Natural killer cell (primary cell): ENCODE data around the gene TNPO2. TPM values are rescaled to one million over a fixed set of nuclear protein-coding genes. Genes with fewer than 3 reads are reported as not detected.
A peak's percentile ranks its signal among the peaks of the same experiment; 100 is the strongest.

Experiments used
- ATAC-seq, 3 donors: fragments of 150-1000 bp in 2 of 3; fragments of 200-7000 bp in 1 of 3; cut with Tn5 transposase; 1 replicate in 1 of 3; 2 replicates in 2 of 3; pipeline ENCODE4 v1.10.0; 2021; ENCODE audit warnings: mild to moderate bottlenecking in 2 of 3, moderate library complexity in 2 of 3
- DNase-seq, 2 donors: peaks; one replicate each; pipeline versions ENCODE4 v3.0.0 to v3.0.0-alpha.2; 2013 to 2021; ENCODE audit warnings: mixed read lengths in 1 of 2
- H3K27ac ChIP-seq: one replicate; pipeline ENCODE4 v1.5.1; 2013; ENCODE audit warnings: mild to moderate bottlenecking, low read length
- H3K27me3 ChIP-seq: one replicate; pipeline ENCODE4 v1.6.1; 2013; ENCODE audit warnings: low read length; ENCODE audit not compliant: control insufficient read depth, insufficient read depth
- H3K36me3 ChIP-seq: one replicate; pipeline ENCODE4 v1.6.1; 2013; ENCODE audit warnings: low read length; ENCODE audit not compliant: control insufficient read depth, insufficient read depth
- H3K4me1 ChIP-seq: one replicate; pipeline ENCODE4 v1.6.1; 2013; ENCODE audit warnings: low read length; ENCODE audit not compliant: control insufficient read depth, insufficient read depth
- H3K4me3 ChIP-seq: one replicate; pipeline ENCODE4 v1.5.1; 2013; ENCODE audit warnings: low read length
- H3K9me3 ChIP-seq: one replicate; pipeline ENCODE4 v1.6.1; 2013; ENCODE audit warnings: low read length; ENCODE audit not compliant: control insufficient read depth, insufficient read depth
- H3K27ac Mint-ChIP-seq, 2 donors: one replicate each; pipeline ENCODE4 v1.8.0; 2022; ENCODE audit warnings: mild to moderate bottlenecking in 2 of 2, mixed read lengths in 2 of 2, moderate library complexity in 1 of 2
- H3K27me3 Mint-ChIP-seq, 2 donors: one replicate each; pipeline ENCODE4 v1.8.0; 2022; ENCODE audit warnings: low read depth in 2 of 2, mixed read lengths in 2 of 2
- H3K36me3 Mint-ChIP-seq: one replicate; pipeline ENCODE4 v1.8.0; 2022; ENCODE audit warnings: mixed read lengths
- H3K4me1 Mint-ChIP-seq, 2 donors: one replicate each; pipeline ENCODE4 v1.8.0; 2022; ENCODE audit warnings: mixed read lengths in 2 of 2
- H3K4me3 Mint-ChIP-seq: one replicate; pipeline ENCODE4 v1.8.0; 2022; ENCODE audit warnings: mild to moderate bottlenecking, moderate library complexity, mixed read lengths
- H3K9me3 Mint-ChIP-seq, 2 donors: one replicate each; pipeline ENCODE4 v1.8.0; 2022; ENCODE audit warnings: mixed read lengths in 2 of 2
- WGBS: methylation state at CpG from one replicate; pipeline ENCODE4 v1.1.7; 2013; ENCODE audit warnings: missing lambda C conversion rate; ENCODE audit not compliant: insufficient coverage; 5-methylcytosine and 5-hydroxymethylcytosine counted together
- intact Hi-C: fragments of 100-400 bp; cut with micrococcal nuclease; formaldehyde crosslinking; loops from one replicate; pipeline ENCODE4 v1.14.2; 2022
- total RNA-seq, 4 donors: library from RNA; stranded (reverse); fragments of 120-200 nt in 1 of 4; gene quantifications; one replicate each; pipeline versions ENCODE4 v1.2.3 to v1.2.4, GENCODE V29; 2013 to 2022
- TF ChIP-seq, protein P1 (sequence below): fragments of 200-600 bp; IDR thresholded peaks from one replicate; pipeline ENCODE4 v1.8.0; 2022; ENCODE audit warnings: antibody characterized with exemption

Gene TNPO2
- total RNA-seq, 3 donors from 2014 or later (not counting 1 experiment from before 2014, with no cell fraction given) = 56.8 to 66.6 (median 58.2) TPM

- DNase-seq = no peak
- intact Hi-C loops = no loop called here
- Histone ChIP-seq H3K4me1 (peaks cover 22% of the 10 kb centered on the region), H3K36me3 (peaks cover 62% of the 10 kb centered on the region), H3K4me3 (no peak overlapping the region), H3K27ac (no peak overlapping the region), H3K9me3 (no peaks in the 10 kb centered on the region), H3K27me3 (no peaks in the 10 kb centered on the region)
- Mint-ChIP-seq H3K27ac (no peak overlapping the region), H3K4me1 (peaks cover 5 to 16% of the 10 kb centered on the region in 2 donors), H3K27me3 (no peaks in the 10 kb centered on the region), H3K36me3 (peaks cover 7% of the 10 kb centered on the region), H3K9me3 (no peaks in the 10 kb centered on the region), H3K4me3 (no peak overlapping the region)
- TF ChIP-seq, protein P1, sequence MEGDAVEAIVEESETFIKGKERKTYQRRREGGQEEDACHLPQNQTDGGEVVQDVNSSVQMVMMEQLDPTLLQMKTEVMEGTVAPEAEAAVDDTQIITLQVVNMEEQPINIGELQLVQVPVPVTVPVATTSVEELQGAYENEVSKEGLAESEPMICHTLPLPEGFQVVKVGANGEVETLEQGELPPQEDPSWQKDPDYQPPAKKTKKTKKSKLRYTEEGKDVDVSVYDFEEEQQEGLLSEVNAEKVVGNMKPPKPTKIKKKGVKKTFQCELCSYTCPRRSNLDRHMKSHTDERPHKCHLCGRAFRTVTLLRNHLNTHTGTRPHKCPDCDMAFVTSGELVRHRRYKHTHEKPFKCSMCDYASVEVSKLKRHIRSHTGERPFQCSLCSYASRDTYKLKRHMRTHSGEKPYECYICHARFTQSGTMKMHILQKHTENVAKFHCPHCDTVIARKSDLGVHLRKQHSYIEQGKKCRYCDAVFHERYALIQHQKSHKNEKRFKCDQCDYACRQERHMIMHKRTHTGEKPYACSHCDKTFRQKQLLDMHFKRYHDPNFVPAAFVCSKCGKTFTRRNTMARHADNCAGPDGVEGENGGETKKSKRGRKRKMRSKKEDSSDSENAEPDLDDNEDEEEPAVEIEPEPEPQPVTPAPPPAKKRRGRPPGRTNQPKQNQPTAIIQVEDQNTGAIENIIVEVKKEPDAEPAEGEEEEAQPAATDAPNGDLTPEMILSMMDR = no peak
- WGBS = 90% methylated on average over 12 of the region's 12 CpGs
- ATAC-seq = no peak
These were observed 62.8 kb downstream of the TNPO2 start for GRCh38 chr19:12660980-12661379.

DNA sequence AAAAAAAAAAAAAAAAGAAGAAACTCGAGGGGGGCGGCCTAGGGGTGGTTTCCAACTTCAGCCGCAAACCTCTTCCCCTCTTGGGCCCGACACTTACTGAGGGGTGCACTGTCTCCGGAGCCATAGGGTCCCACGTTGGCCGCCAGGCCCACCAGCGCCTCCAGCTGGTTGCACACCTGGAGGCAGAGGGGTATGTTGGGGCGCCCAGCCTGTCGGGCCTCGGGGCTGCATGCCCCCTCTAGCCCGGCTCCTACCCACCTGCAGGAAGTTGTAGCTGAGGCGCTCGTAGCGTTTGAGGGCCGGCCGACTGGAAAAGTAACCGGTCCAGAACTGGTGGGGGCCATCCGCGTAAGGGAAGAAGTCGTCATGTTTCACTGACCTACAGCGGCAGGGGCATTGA, 65.8 kb downstream of the TNPO2 start:
- no peak overlapping the region for H3K4me3 Mint-ChIP-seq
- TF ChIP-seq, protein P1 = no peak
- H3K27me3 ChIP-seq = no peaks in the 10 kb centered on the region
- H3K27me3 Mint-ChIP-seq = no peaks in the 10 kb centered on the region
- no peak overlapping the region for H3K27ac ChIP-seq
- no peak overlapping the region for H3K27ac Mint-ChIP-seq
- H3K36me3 Mint-ChIP-seq = peaks cover 18% of the 10 kb centered on the region
- H3K9me3 ChIP-seq = no peaks in the 10 kb centered on the region
- DNase-seq (no peak), ATAC-seq (no peak)
- 98% methylated on average over 19 of the region's 22 CpGs for WGBS
- H3K4me1 ChIP-seq = no peaks in the 10 kb centered on the region
- H3K9me3 Mint-ChIP-seq = no peaks in the 10 kb centered on the region
- peaks cover 0 to 7% of the 10 kb centered on the region in 2 donors for H3K4me1 Mint-ChIP-seq
- H3K36me3 ChIP-seq = peaks cover 63% of the 10 kb centered on the region
- intact Hi-C loops = no loop called here
- H3K4me3 ChIP-seq = no peak overlapping the region

- Mint-ChIP-seq H3K4me1 (peaks cover 0 to 7% of the 10 kb centered on the region in 2 donors), H3K4me3 (no peak overlapping the region), H3K36me3 (peaks cover 18% of the 10 kb centered on the region), H3K27ac (no peak overlapping the region), H3K9me3 (no peaks in the 10 kb centered on the region), H3K27me3 (no peaks in the 10 kb centered on the region)
- Histone ChIP-seq H3K9me3 (no peaks in the 10 kb centered on the region), H3K4me1 (no peaks in the 10 kb centered on the region), H3K4me3 (no peak overlapping the region), H3K27ac (no peak overlapping the region), H3K36me3 (peaks cover 56% of the 10 kb centered on the region), H3K27me3 (no peaks in the 10 kb centered on the region)
- no peak for DNase-seq
- intact Hi-C loops = no loop called here
- 97% methylated on average over 47 of the region's 50 CpGs for WGBS
- peak in 2 of 3 donors; percentile 40 to 50 for ATAC-seq
- TF ChIP-seq, protein P1 = no peak
These were observed 66.7 kb downstream of the TNPO2 start for GRCh38 chr19:12656899-12657571.

DNA sequence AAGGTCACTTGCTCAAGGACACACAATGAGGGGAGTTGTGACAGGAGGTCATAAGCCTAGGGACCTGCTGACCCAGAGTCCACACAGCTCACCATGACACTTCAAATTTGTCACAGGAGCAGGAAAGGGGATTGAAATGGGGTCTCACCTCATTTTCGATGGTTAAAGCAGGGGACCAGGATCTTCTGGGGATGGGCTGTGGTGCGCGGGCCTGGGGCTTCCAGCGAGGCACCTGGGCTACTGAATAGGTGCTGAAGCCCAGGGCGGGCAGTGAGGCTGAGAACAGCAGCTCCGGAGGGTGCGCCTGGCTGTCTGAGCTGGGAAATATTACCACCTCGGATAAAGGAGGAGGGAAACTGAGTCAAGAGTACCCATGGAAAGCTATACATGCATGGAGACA, 68.2 kb downstream of the TNPO2 start:
- H3K27me3 ChIP-seq = no peaks in the 10 kb centered on the region
- no peak overlapping the region for H3K27ac Mint-ChIP-seq
- DNase-seq (no peak), ATAC-seq (no peak)
- H3K36me3 Mint-ChIP-seq = peaks cover 18% of the 10 kb centered on the region
- H3K4me3 ChIP-seq = no peak overlapping the region
- intact Hi-C loops = no loop called here
- peaks cover 0 to 7% of the 10 kb centered on the region in 2 donors for H3K4me1 Mint-ChIP-seq
- H3K9me3 ChIP-seq = no peaks in the 10 kb centered on the region
- WGBS = 97% methylated on average over 8 of the region's 8 CpGs
- TF ChIP-seq, protein P1 = no peak
- H3K36me3 ChIP-seq = peaks cover 51% of the 10 kb centered on the region
- H3K27ac ChIP-seq = no peak overlapping the region
- H3K4me1 ChIP-seq = no peaks in the 10 kb centered on the region
- H3K9me3 Mint-ChIP-seq = no peaks in the 10 kb centered on the region
- H3K27me3 Mint-ChIP-seq = no peaks in the 10 kb centered on the region
- no peak overlapping the region for H3K4me3 Mint-ChIP-seq
